GM12892 (cell line): ENCODE measurements around the gene RAD54L.
"Not testable (repeated sequence)": the region's sequence is repeated elsewhere in the genome, so short reads cannot be mapped to it uniquely, and the experiment has no call there.

Experiments
- DNase-seq: peaks from one replicate; pipeline ENCODE4 v3.0.0; 2011; ENCODE audit not compliant: insufficient read length
- FAIRE-seq: peaks from 2 replicates; lab custom pipeline; 2011; peaks lifted over from hg19 to GRCh38; lab: Jason Lieb, UNC
- POLR2A ChIP-seq: IDR thresholded peaks from 2 replicates; pipeline ENCODE4 v1.6.1; 2011; ENCODE audit warnings: low read depth, low read length, control low read depth
- POLR2AphosphoS5 ChIP-seq: IDR thresholded peaks from 2 replicates; pipeline ENCODE4 v1.6.1; 2011; ENCODE audit warnings: low read depth, low read length, control low read depth
- TAF1 ChIP-seq: IDR thresholded peaks from 2 replicates; pipeline ENCODE4 v1.6.1; 2011; ENCODE audit warnings: low read depth, mild to moderate bottlenecking, control low read depth, low read length, borderline replicate concordance

RAD54L gene

DNA sequence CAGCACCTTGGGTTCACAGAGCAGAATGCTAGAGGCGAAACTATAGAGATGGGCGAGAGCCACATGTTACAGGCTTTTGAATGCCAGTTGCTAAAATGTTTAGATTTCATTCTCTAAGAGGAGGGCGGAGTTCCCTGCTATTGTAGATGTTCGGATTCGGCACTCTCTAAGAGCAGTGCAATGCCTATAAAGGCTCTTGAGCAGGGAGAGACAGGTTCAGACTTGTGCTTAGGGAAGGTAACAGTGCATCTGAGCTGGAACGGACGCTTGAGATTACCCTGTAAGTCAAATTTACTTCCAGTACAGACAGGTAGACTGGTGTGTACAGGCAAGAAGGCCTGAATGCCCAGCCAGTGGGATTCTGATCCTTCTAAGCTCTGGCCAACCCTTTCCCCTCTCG is 29.1 kb upstream of the RAD54L start:
- TF ChIP-seq POLR2AphosphoS5 (no peak), TAF1 (no peak), POLR2A (no peak)
- FAIRE-seq (no peak), DNase-seq (no peak)

DNA sequence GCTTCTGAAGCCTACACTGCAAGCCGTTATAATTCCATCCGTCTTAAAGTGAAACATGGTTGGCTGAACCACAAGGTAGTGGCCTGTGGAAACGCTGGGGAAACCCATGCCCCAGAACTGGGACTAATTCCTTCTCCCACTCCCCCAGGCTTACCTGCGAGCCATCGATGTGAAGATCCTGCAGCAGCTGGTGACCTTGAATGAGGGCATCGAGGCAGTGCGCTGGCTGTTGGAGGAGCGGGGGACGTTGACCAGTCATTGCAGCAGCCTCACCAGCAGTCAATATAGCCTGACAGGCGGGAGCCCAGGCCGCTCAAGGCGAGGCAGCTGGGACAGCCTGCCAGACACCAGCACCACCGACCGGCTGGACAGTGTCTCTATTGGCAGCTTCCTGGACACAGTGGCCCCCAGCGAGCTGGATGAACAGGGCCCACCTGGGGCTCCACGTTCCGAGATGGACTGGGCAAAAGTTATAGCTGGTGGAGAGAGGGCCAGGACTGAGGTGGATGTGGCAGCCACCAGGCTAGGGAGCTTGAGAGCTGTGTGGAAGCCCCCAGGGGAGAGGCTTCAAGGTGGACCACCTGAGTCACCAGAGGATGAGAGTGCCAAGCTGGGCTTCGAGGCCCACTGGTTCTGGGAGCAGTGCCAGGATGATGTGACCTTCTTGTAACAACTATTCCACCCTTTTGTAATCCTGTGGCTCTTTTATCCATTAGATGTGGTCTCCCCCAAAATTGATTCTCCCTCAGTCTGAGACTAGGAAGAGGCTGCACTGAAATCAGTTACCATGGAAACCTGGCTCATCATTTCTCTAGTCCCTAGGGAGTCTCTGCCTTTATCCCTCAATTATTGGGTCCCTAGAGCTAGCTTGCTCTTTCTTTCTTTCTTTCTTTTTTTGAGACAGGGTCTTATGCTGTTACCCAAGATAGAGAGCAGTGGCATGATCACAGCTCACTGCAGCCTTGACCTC is 27.7 kb upstream of the RAD54L start:
- DNase-seq = no peak
- FAIRE-seq = no peak
- TF ChIP-seq POLR2A (no peak), TAF1 (no peak), POLR2AphosphoS5 (no peak)

DNA sequence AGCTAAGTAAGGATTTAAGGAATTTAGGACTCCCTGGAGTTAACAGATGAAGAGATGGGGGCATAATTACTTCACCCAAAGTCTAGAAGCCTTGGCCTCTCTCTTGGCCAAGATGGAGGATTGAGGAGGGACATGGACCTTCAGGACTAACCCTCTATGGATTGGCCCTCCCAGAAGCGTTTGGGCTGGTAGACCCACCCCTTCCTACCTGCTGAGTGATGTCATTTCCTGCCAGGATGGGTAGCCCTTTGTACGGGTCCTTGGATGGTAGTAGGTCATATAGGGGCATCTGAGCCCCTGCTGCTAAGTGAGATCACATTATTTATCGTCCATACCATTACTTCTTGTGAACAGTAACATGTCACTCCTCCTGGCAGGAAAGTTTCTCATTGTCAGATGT is 26.8 kb upstream of the RAD54L start:
- no peak for FAIRE-seq
- TF ChIP-seq TAF1 = no peak
- TF ChIP-seq POLR2A = no peak
- TF ChIP-seq POLR2AphosphoS5 = no peak
- no peak for DNase-seq

- no peak for TF ChIP-seq POLR2A
- TF ChIP-seq POLR2AphosphoS5 = no peak
- TF ChIP-seq TAF1 = no peak
- DNase-seq (no peak), FAIRE-seq (no peak)
Measured at GRCh38 chr1:46221749-46222148, 25.8 kb upstream of the RAD54L start.

DNA sequence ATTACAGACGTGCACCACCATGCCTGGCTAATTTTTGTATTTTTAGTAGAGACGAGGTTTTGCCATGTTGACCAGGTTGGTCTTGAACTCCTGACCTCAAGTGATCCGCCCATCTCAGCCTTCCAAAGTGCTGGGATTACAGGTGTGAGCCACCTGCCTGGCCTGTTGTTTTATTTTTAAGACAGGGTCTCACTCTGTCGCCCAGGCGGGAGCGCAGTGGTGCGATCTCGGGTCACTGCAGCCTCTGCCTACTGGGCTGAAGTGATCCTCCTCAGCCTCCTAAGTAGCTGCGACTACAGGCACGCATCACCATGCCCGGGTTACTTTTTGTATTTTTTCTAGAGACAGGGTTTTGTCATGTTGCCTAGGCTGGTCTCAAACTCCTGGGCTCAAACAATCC is 24.5 kb upstream of the RAD54L start:
- DNase-seq, FAIRE-seq: not testable (repeated sequence)

DNA sequence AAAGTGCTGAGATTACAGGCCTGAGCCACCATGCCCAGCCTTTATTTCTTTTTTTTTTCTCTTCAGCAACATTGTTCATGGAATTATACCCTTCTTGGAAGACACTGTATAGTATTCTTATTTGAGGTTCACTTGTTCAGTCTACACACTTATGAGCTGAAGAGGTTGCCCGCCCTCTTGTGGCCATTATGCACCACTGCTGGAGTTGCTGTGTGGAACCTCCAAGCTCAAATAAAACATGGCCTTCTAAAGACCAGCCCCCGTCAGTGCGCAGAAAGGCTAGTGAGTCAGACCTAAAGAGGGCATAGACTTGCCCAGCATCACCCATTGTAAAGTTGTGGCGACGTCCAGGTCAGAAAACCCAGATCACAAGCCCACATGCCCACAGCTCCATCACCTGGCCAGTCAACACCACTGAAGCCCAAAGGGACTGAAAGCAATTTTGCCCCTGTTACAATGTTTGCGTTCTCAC is 24.1 kb upstream of the RAD54L start:
- no peak for TF ChIP-seq TAF1
- no peak for TF ChIP-seq POLR2AphosphoS5
- no peak for TF ChIP-seq POLR2A
- FAIRE-seq (peak; percentile 96), DNase-seq (no peak)

- TF ChIP-seq POLR2AphosphoS5 (no peak), POLR2A (no peak), TAF1 (no peak)
- no peak for DNase-seq
- no peak for FAIRE-seq
Measured at GRCh38 chr1:46224966-46225365, 22.6 kb upstream of the RAD54L start.

GRCh38 chr1:46231231-46231630 is 16.3 kb upstream of the RAD54L start:
- not testable (repeated sequence) for FAIRE-seq, DNase-seq

DNA sequence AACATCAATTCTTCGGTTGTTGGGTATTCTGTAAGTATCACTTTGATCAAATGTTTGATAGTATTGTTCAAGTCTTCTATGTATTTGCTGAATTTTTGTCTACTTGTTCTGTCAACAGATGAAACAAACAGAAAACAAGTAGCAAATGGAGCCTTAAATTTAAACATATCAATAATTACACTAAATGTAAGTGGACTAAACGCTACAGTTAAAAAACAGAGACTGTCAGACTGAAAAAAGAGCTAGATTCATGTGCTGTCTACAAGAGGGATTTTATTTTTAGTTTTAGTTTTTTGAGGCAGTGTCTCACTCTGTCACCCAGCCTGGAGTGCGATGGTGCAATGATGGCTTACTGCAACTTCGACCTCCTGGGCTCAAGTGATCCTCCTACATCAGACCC is 10.7 kb upstream of the RAD54L start:
- TF ChIP-seq POLR2A = no peak
- TF ChIP-seq POLR2AphosphoS5 = no peak
- TF ChIP-seq TAF1 = no peak
- DNase-seq (no peak), FAIRE-seq (no peak)

DNA sequence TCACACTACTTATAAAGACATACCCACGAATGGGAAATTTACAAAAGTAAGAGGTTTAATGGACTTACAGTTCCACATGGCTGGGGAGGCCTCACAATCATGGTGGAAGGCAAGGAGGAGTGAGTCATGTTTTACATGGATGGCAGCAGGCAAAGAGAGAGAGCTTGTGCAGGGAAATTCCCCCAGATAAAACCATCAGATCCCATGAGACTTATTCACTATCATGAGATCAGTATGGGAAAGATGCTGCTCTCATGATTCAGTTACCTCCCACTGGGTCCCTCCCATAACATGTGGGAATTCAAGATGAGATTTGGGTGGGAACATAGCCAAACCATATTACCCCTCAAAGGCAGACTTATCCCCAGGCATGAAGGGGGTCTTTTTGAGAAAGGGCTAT is 8.7 kb upstream of the RAD54L start:
- not testable (repeated sequence) for DNase-seq, FAIRE-seq

GRCh38 chr1:46241733-46242132 is 5.8 kb upstream of the RAD54L start:
- DNase-seq, FAIRE-seq: not testable (repeated sequence)

DNA sequence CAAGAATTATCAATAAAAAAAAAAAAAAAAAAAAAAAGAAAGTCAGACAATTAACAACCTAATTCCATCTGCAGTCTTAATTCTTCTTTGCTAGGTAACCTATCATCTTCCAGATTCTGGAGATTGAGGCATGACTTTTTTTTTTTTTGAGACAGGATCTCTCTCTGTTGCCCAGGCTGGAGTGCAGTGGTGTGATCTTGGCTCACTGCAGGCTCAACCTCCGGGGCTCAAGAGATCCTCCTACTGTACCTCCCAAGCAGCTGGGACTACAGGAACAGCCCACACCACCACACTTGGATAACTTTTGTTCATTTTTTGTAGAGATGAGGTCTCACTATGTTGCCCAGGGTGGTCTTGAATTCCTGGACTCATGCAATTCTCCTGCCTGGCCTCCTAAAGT is 4.6 kb upstream of the RAD54L start:
- no peak for FAIRE-seq
- DNase-seq = no peak
- TF ChIP-seq POLR2AphosphoS5 = no peak

DNA sequence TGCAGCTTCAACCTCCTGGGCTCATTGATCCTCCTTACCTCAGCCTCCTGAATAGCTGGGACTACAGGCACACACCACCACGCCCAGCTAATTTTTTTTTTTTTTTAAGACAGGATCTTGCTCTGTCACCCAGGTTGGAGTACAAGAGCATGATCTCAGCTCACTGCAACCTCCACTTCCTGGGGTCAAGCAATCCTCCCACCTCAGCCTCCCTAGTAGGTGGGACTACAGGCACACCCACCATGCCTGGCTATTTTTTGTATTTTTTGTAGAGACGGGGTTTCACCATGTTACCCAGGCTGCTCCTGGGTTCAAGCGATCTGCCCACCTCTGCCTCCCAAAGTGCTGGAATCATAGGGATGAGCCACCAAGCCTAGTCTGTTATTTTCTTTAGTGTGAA is 3.7 kb upstream of the RAD54L start:
- DNase-seq, FAIRE-seq: not testable (repeated sequence)

- DNase-seq (no peak), FAIRE-seq (no peak)
- TF ChIP-seq POLR2AphosphoS5 = no peak
- no peak for TF ChIP-seq POLR2A
- no peak for TF ChIP-seq TAF1
Measured at GRCh38 chr1:46244656-46245371, 2.7 kb upstream of the RAD54L start.

GRCh38 chr1:46246136-46246535 is 1.4 kb upstream of the RAD54L start:
- not testable (repeated sequence) for FAIRE-seq, DNase-seq
